B cell (primary cell): ENCODE data around the gene RNF217. TPM values are rescaled to one million over a fixed set of nuclear protein-coding genes. Genes with fewer than 3 reads are reported as not detected.

Experiments used
- ATAC-seq: fragments of 200-7000 bp; cut with Tn5 transposase; one replicate; pipeline ENCODE4 v1.10.0; 2021; ENCODE audit warnings: low read depth, mild to moderate bottlenecking, moderate number of reproducible peaks, moderate library complexity
- CTCF ChIA-PET: fragments of 350-600 bp; sonication (Branson Sonifier 250); formaldehyde crosslinking; loops from one replicate; lab custom pipeline; 2021; ENCODE audit warnings: antibody characterized with exemption, inconsistent platforms; lab: Charles Lee
- POLR2A ChIA-PET: fragments of 350-600 bp; sonication (Branson Sonifier 250); formaldehyde crosslinking; loops from one replicate; lab custom pipeline; 2021; ENCODE audit warnings: antibody characterized with exemption; lab: Charles Lee
- DNase-seq: peaks from one replicate; pipeline ENCODE4 v3.0.0; 2013
- H2AFZ ChIP-seq: 2 replicates; pipeline ENCODE4 v1.6.1; 2012; ENCODE audit warnings: mild to moderate bottlenecking, low read depth, low read length; ENCODE audit not compliant: insufficient read depth, poor library complexity, severe bottlenecking
- H3K27ac ChIP-seq, 2 donors: 1 replicate in 1 of 2; 2 replicates in 1 of 2; pipeline ENCODE4 v1.5.1; 2012 to 2013; ENCODE audit warnings: low read length in 2 of 2, mild to moderate bottlenecking in 2 of 2, moderate library complexity in 1 of 2
- H3K27me3 ChIP-seq, 4 experiments: fragments of 200-600 bp in 1 of 4; sonication (generic) in 1 of 4; replicated peaks in 1 of 4; 1 replicate in 2 of 4; 2 replicates in 2 of 4; pipeline versions ENCODE4 v1.6.1 to v1.7.0; 2013 to 2016; ENCODE audit warnings: low read length in 3 of 4, mild to moderate bottlenecking in 2 of 4, mixed read lengths in 1 of 4, moderate library complexity in 1 of 4; ENCODE audit not compliant: insufficient read depth in 4 of 4, control insufficient read depth in 3 of 4; ENCODE audit errors: control extremely low read depth in 1 of 4
- H3K36me3 ChIP-seq, 2 experiments: replicated peaks in 1 of 2; 1 replicate in 1 of 2; 2 replicates in 1 of 2; pipeline versions ENCODE4 v1.6.1 to v1.7.1; 2013; ENCODE audit warnings: low read length in 1 of 2; ENCODE audit not compliant: insufficient read depth in 2 of 2, control insufficient read depth in 1 of 2; ENCODE audit errors: control extremely low read depth in 1 of 2, extremely low read depth in 1 of 2
- H3K4me1 ChIP-seq, 2 donors: fragments of 200-600 bp in 1 of 2; sonication (generic) in 1 of 2; 1 replicate in 1 of 2; 2 replicates in 1 of 2; pipeline versions ENCODE4 v1.5.1 to v1.6.1; 2013 to 2017; ENCODE audit warnings: low read length in 2 of 2; ENCODE audit not compliant: control insufficient read depth in 2 of 2, insufficient read depth in 2 of 2
- H3K4me2 ChIP-seq: replicated peaks from 2 replicates; pipeline ENCODE3; 2012; ENCODE audit warnings: mild to moderate bottlenecking, low read depth, low read length; ENCODE audit not compliant: poor library complexity, severe bottlenecking
- H3K4me3 ChIP-seq, 5 experiments: fragments of 200-600 bp in 1 of 5; sonication (generic) in 1 of 5; 1 replicate in 3 of 5; 2 replicates in 2 of 5; pipeline versions ENCODE4 v1.5.1 to v1.7.0; 2011 to 2016; ENCODE audit warnings: low read length in 4 of 5, mild to moderate bottlenecking in 4 of 5, low read depth in 2 of 5, control low read depth in 1 of 5, moderate library complexity in 1 of 5; ENCODE audit not compliant: insufficient read depth in 1 of 5; ENCODE audit errors: control extremely low read depth in 1 of 5, extremely low read depth in 1 of 5
- H3K79me2 ChIP-seq: fragments of 200-600 bp; sonication (generic); one replicate; pipeline ENCODE4 v1.6.0; 2016; ENCODE audit warnings: low read length; ENCODE audit not compliant: control insufficient read depth, insufficient read depth
- H3K9ac ChIP-seq: fragments of 200-600 bp; sonication (generic); 2 replicates; pipeline ENCODE4 v1.6.1; 2017; ENCODE audit warnings: mild to moderate bottlenecking, low read length, moderate library complexity
- H3K9me3 ChIP-seq, 3 donors: one replicate each; pipeline versions ENCODE4 v1.6.1 to v1.7.1; 2013; ENCODE audit warnings: low read length in 2 of 3; ENCODE audit not compliant: control insufficient read depth in 2 of 3, insufficient read depth in 1 of 3; ENCODE audit errors: control extremely low read depth in 1 of 3
- H4K20me1 ChIP-seq: 2 replicates; pipeline ENCODE4 v1.6.0; 2012; ENCODE audit warnings: mild to moderate bottlenecking, low read length; ENCODE audit not compliant: insufficient read depth, control insufficient read depth, poor library complexity, severe bottlenecking
- H3K27ac Mint-ChIP-seq: one replicate; pipeline ENCODE4 v1.8.0; 2021; ENCODE audit warnings: mixed read lengths
- H3K27me3 Mint-ChIP-seq: one replicate; pipeline ENCODE4 v1.8.0; 2021; ENCODE audit warnings: mixed read lengths
- H3K4me1 Mint-ChIP-seq: one replicate; pipeline ENCODE4 v1.8.0; 2021; ENCODE audit warnings: mixed read lengths
- H3K4me3 Mint-ChIP-seq: one replicate; pipeline ENCODE4 v1.8.0; 2021; ENCODE audit warnings: mixed read lengths
- H3K9me3 Mint-ChIP-seq: one replicate; pipeline ENCODE4 v1.8.0; 2022; ENCODE audit warnings: mixed read lengths; ENCODE audit not compliant: insufficient read depth
- EZH2 ChIP-seq: IDR thresholded peaks from 2 replicates; pipeline ENCODE4 v1.6.1; 2012; ENCODE audit warnings: borderline replicate concordance, low read depth, mild to moderate bottlenecking, moderate library complexity, low read length; ENCODE audit not compliant: insufficient read depth, poor library complexity, severe bottlenecking
- WGBS: methylation state at CpG from one replicate; pipeline ENCODE4 v1.1.5; 2013; ENCODE audit warnings: missing lambda C conversion rate; ENCODE audit not compliant: insufficient coverage; 5-methylcytosine and 5-hydroxymethylcytosine counted together
- intact Hi-C: fragments of 100-400 bp; cut with micrococcal nuclease; formaldehyde crosslinking; loops from one replicate; pipeline ENCODE4 v1.10.0; 2022
- polyA plus RNA-seq: library from polyadenylated mRNA; depleted of rRNA; stranded (reverse); fragments of >200 nt; gene quantifications from 2 replicates; pipeline ENCODE4 v1.2.3, GENCODE V29; 2012
- total RNA-seq, 2 donors: library from RNA; stranded (reverse); fragments of 120-200 nt in 1 of 2; gene quantifications; 1 replicate in 1 of 2; 2 replicates in 1 of 2; pipeline versions ENCODE4 v1.2.3 to v1.2.4, GENCODE V29; 2013 to 2022
- TF ChIP-seq, protein P1 (sequence below): fragments of 200-600 bp; IDR thresholded peaks from one replicate; pipeline ENCODE4 v1.8.0; 2022; ENCODE audit warnings: antibody characterized with exemption, mild to moderate bottlenecking

The RNF217 gene
- total and polyA plus RNA-seq, 2 donors (not counting 1 experiment from before 2014, with no cell fraction given), result 0.03 TPM; not detected in 1

DNA sequence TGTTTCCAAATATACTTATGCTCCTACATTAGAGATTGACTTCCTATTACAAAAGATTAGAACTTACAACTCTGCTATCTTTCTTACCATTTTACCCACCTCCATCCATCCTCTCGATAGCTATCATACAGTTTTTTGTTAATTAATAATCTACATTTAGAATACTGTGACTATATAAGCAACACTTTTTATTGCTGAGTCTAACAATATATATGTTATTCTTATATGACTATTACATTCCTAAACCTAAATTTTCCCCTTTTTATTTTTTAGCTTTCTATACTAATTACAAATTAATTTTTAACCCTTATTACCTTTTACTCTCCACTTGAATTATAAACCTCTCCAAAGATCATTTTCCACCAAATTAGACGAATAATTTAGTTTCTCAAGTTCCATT lies 57.0 kb downstream of the RNF217 start:
- Mint-ChIP-seq H3K4me1 (no peaks in the 10 kb centered on the region), H3K9me3 (no peaks in the 10 kb centered on the region), H3K27ac (no peak overlapping the region), H3K27me3 (no peaks in the 10 kb centered on the region), H3K4me3 (no peak overlapping the region)
- Histone ChIP-seq H3K4me1 (no peaks in the 10 kb centered on the region), H4K20me1 (no peaks in the 10 kb centered on the region), H3K9ac (no peak overlapping the region), H3K27ac (no peak overlapping the region), H3K36me3 (no peaks in the 10 kb centered on the region), H3K9me3 (no peaks in the 10 kb centered on the region), H3K27me3 (no peaks in the 10 kb centered on the region), H2AFZ (no peak overlapping the region), H3K4me2 (no peak overlapping the region), H3K4me3 (no peak overlapping the region), H3K79me2 (no peaks in the 10 kb centered on the region)
- DNase-seq, result no peak
- intact Hi-C loops, result no loop called here
- 100% methylated on average over 1 of the region's 2 CpGs for WGBS
- TF ChIP-seq EZH2, result no peak
- TF ChIP-seq, protein P1, sequence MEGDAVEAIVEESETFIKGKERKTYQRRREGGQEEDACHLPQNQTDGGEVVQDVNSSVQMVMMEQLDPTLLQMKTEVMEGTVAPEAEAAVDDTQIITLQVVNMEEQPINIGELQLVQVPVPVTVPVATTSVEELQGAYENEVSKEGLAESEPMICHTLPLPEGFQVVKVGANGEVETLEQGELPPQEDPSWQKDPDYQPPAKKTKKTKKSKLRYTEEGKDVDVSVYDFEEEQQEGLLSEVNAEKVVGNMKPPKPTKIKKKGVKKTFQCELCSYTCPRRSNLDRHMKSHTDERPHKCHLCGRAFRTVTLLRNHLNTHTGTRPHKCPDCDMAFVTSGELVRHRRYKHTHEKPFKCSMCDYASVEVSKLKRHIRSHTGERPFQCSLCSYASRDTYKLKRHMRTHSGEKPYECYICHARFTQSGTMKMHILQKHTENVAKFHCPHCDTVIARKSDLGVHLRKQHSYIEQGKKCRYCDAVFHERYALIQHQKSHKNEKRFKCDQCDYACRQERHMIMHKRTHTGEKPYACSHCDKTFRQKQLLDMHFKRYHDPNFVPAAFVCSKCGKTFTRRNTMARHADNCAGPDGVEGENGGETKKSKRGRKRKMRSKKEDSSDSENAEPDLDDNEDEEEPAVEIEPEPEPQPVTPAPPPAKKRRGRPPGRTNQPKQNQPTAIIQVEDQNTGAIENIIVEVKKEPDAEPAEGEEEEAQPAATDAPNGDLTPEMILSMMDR, result no peak
- no peak for ATAC-seq
- POLR2A ChIA-PET, result no interaction called here
- CTCF ChIA-PET, result no interaction called here

DNA sequence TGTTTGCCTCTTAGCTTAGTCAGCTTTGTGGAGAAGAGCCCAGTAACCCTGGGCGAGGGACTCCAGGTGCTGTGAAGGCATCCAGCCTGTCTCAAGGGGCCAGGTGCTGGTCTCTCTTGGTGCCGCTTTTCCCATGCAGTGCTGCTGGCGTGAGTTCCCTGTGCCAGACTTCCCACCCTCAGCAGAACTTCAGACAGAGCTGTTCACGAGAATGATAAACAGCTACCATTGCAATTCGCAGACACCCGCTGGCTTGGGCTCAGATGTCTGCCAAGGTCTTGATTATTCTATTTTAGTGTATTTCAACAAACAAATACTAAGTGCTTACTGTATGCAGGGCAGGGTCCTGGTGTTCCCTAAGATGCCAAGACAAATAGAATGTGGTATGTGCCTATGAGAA lies 57.7 kb downstream of the RNF217 start:
- ChIA-PET CTCF (no interaction called here), POLR2A (no interaction called here)
- Mint-ChIP-seq H3K27me3 (no peaks in the 10 kb centered on the region), H3K4me3 (no peak overlapping the region), H3K4me1 (no peaks in the 10 kb centered on the region), H3K27ac (no peak overlapping the region), H3K9me3 (no peaks in the 10 kb centered on the region)
- no peaks in the 10 kb centered on the region for H3K9me3 ChIP-seq
- TF ChIP-seq, protein P1, result no peak
- TF ChIP-seq EZH2, result no peak
- H3K4me3 ChIP-seq, result no peak overlapping the region
- H3K4me1 ChIP-seq, result no peaks in the 10 kb centered on the region
- DNase-seq, result no peak
- intact Hi-C loops, result no loop called here
- no peak overlapping the region for H3K9ac ChIP-seq
- H3K36me3 ChIP-seq, result no peaks in the 10 kb centered on the region
- no peak for ATAC-seq
- no peaks in the 10 kb centered on the region for H3K27me3 ChIP-seq
- no peak overlapping the region for H2AFZ ChIP-seq
- H3K79me2 ChIP-seq, result no peaks in the 10 kb centered on the region
- H3K27ac ChIP-seq, result no peak overlapping the region
- WGBS, result 91% methylated on average over 2 of the region's 6 CpGs
- no peak overlapping the region for H3K4me2 ChIP-seq
- no peaks in the 10 kb centered on the region for H4K20me1 ChIP-seq
